Measurements from ENCODE around the gene EXOC2. TPM values are rescaled to one million over a fixed set of nuclear protein-coding genes. Genes with fewer than 3 reads are reported as not detected.

The EXOC2 gene
- total RNA-seq, 4 donors from 2014 or later = 18.1 to 32.3 (median 21.6) TPM

- DNase-seq (ENCODE audit: low spot score) (no peak), ATAC-seq (ENCODE audit: low FRiP score) (no peak)
- TF ChIP-seq CTCF (IDR thresholded peaks at IDR 0.05) = no peak
These were observed 203.2 kb downstream of the EXOC2 start for GRCh38 chr6:489762-490161.

GRCh38 chr6:489001-489400 lies 203.9 kb downstream of the EXOC2 start:
- DNase-seq (ENCODE audit: low spot score) (no peak), ATAC-seq (ENCODE audit: low FRiP score) (no peak)
- no peak for TF ChIP-seq CTCF (IDR thresholded peaks at IDR 0.05)

GRCh38 chr6:487956-488355 lies 205.0 kb downstream of the EXOC2 start:
- DNase-seq (ENCODE audit: low spot score) (no peak), ATAC-seq (ENCODE audit: low FRiP score) (no peak)
- TF ChIP-seq CTCF (IDR thresholded peaks at IDR 0.05) = no peak

GRCh38 chr6:485655-486170 lies 207.2 kb downstream of the EXOC2 start:
- DNase-seq (ENCODE audit: low spot score) (no peak), ATAC-seq (ENCODE audit: low FRiP score) (no peak)
- no peak for TF ChIP-seq CTCF (IDR thresholded peaks at IDR 0.05)

GRCh38 chr6:484746-485145 lies 208.2 kb downstream of the EXOC2 start:
- TF ChIP-seq CTCF (IDR thresholded peaks at IDR 0.05) = no peak
- DNase-seq (ENCODE audit: low spot score) = no peak
- ATAC-seq (ENCODE audit: low FRiP score) = no peak

GRCh38 chr6:484086-484745 lies 208.7 kb downstream of the EXOC2 start:
- ATAC-seq (ENCODE audit: low FRiP score) (no peak), DNase-seq (ENCODE audit: low spot score) (no peak)
- TF ChIP-seq CTCF (IDR thresholded peaks at IDR 0.05) = no peak

- no peak for ATAC-seq (ENCODE audit: low FRiP score)
- no peak for DNase-seq (ENCODE audit: low spot score)
- no peak for TF ChIP-seq CTCF (IDR thresholded peaks at IDR 0.05)
These were observed 217.6 kb downstream of the EXOC2 start for GRCh38 chr6:475314-475713.
